ENCODE measurements around the gene CNTNAP5. TPM values are rescaled to one million over a fixed set of nuclear protein-coding genes. Genes with fewer than 3 reads are reported as not detected.

The CNTNAP5 gene
- total and polyA plus RNA-seq, 2 of the 13 experiments (the other 11 are each of a cell fraction or from before 2014, with no cell fraction given): not detected

DNA sequence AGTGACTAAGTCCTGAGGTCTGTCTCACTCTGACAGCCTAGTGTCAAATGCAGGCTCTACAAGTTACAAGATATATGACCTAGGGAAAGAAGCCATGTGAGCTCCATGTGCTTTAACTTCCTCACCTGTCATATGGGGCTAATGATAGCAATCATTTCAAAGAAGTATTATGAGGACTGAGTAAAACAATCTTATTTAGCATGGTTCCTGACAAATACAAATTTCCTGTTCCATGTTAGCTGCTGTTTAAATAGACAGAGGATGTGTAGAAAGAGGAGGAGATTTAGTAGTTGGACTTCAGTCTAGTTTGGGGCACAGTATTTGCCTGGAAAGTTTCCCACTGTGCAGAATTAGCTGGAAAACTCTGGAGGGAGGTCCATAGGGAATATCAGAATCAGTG, 545.8 kb downstream of the CNTNAP5 start (continued):
- TF ChIP-seq REPIN1 (CRISPR knock-in tag; IDR thresholded peaks at IDR 0.05; ENCODE audit: borderline replicate concordance, low read depth): 0 out of 2 replicates have a peak, but pooled peaks have one; percentile 70
- no peak for TF ChIP-seq NR2F1 (CRISPR knock-in tag; IDR thresholded peaks at IDR 0.05)
- TF ChIP-seq ZNF136 (CRISPR knock-in tag; IDR thresholded peaks at IDR 0.05; ENCODE audit: low read depth): no peak
- no peak for TF ChIP-seq RFX3 (CRISPR knock-in tag; IDR thresholded peaks at IDR 0.05)
- TF ChIP-seq, protein P1, sequence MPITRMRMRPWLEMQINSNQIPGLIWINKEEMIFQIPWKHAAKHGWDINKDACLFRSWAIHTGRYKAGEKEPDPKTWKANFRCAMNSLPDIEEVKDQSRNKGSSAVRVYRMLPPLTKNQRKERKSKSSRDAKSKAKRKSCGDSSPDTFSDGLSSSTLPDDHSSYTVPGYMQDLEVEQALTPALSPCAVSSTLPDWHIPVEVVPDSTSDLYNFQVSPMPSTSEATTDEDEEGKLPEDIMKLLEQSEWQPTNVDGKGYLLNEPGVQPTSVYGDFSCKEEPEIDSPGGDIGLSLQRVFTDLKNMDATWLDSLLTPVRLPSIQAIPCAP (CRISPR knock-in tag; IDR thresholded peaks at IDR 0.05; ENCODE audit: low read depth): no peak
- no peak for TF ChIP-seq SP1 (IDR thresholded peaks at IDR 0.05)
- TF ChIP-seq SP1 (CRISPR knock-in tag; IDR thresholded peaks at IDR 0.05): no peak
- TF ChIP-seq, protein P2, sequence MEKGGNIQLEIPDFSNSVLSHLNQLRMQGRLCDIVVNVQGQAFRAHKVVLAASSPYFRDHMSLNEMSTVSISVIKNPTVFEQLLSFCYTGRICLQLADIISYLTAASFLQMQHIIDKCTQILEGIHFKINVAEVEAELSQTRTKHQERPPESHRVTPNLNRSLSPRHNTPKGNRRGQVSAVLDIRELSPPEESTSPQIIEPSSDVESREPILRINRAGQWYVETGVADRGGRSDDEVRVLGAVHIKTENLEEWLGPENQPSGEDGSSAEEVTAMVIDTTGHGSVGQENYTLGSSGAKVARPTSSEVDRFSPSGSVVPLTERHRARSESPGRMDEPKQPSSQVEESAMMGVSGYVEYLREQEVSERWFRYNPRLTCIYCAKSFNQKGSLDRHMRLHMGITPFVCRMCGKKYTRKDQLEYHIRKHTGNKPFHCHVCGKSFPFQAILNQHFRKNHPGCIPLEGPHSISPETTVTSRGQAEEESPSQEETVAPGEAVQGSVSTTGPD (CRISPR knock-in tag; IDR thresholded peaks at IDR 0.05): no peak
- TF ChIP-seq, protein P3, sequence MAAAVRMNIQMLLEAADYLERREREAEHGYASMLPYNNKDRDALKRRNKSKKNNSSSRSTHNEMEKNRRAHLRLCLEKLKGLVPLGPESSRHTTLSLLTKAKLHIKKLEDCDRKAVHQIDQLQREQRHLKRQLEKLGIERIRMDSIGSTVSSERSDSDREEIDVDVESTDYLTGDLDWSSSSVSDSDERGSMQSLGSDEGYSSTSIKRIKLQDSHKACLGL (CRISPR knock-in tag; IDR thresholded peaks at IDR 0.05): no peak
- TF ChIP-seq KDM1A (CRISPR knock-in tag; IDR thresholded peaks at IDR 0.05): no peak
- TF ChIP-seq NFE2L2 (IDR thresholded peaks at IDR 0.05; ENCODE audit: low read length): no peak
- TF ChIP-seq, protein P4, sequence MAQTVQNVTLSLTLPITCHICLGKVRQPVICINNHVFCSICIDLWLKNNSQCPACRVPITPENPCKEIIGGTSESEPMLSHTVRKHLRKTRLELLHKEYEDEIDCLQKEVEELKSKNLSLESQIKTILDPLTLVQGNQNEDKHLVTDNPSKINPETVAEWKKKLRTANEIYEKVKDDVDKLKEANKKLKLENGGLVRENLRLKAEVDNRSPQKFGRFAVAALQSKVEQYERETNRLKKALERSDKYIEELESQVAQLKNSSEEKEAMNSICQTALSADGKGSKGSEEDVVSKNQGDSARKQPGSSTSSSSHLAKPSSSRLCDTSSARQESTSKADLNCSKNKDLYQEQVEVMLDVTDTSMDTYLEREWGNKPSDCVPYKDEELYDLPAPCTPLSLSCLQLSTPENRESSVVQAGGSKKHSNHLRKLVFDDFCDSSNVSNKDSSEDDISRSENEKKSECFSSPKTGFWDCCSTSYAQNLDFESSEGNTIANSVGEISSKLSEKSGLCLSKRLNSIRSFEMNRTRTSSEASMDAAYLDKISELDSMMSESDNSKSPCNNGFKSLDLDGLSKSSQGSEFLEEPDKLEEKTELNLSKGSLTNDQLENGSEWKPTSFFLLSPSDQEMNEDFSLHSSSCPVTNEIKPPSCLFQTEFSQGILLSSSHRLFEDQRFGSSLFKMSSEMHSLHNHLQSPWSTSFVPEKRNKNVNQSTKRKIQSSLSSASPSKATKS (CRISPR knock-in tag; IDR thresholded peaks at IDR 0.05): peak; percentile 70; the same call in 1 of the 2 replicates
- TF ChIP-seq NCOA2 (CRISPR knock-in tag; IDR thresholded peaks at IDR 0.05): peak; percentile 93
- no peak for TF ChIP-seq KLF13 (CRISPR knock-in tag; IDR thresholded peaks at IDR 0.05)
- 0 out of 2 replicates have a peak, but pooled peaks have one; percentile 11 for TF ChIP-seq XBP1 (CRISPR knock-in tag; IDR thresholded peaks at IDR 0.05)
- TF ChIP-seq HNRNPK (IDR thresholded peaks at IDR 0.05; ENCODE audit: low read depth, low read length, poor library complexity, severe bottlenecking): no peak
- TF ChIP-seq FOXK1 (CRISPR knock-in tag; IDR thresholded peaks at IDR 0.05; ENCODE audit: borderline replicate concordance, low read depth): no peak
